BJ (cell line): ENCODE data around the gene GNG12. TPM values are rescaled to one million over a fixed set of nuclear protein-coding genes. Genes with fewer than 3 reads are reported as not detected.
"Not testable (repeated sequence)": the region's sequence is repeated elsewhere in the genome, so short reads cannot be mapped to it uniquely, and the experiment has no call there.

Source experiments
- CTCF ChIA-PET: fragments of 350-600 bp; formaldehyde crosslinking; extraction: SDS; loops from one replicate; lab custom pipeline; 2021; ENCODE audit warnings: antibody characterized with exemption, inconsistent platforms; lab: Yijun Ruan, JAX
- POLR2A ChIA-PET: fragments of 300-600 bp; sonication (Branson Sonifier 250); formaldehyde crosslinking; extraction: SDS; loops from one replicate; lab custom pipeline; 2021; ENCODE audit warnings: antibody characterized with exemption; lab: Charles Lee
- DNase-seq: peaks from one replicate; pipeline ENCODE4 v3.0.0-alpha.2; 2011; ENCODE audit warnings: low read depth
- H3K27me3 ChIP-seq: 2 replicates; pipeline ENCODE4 v1.6.0; 2011; ENCODE audit warnings: low read length; ENCODE audit not compliant: control insufficient read depth, insufficient read depth
- H3K36me3 ChIP-seq: 2 replicates; pipeline ENCODE4 v1.5.1; 2011; ENCODE audit warnings: low read length; ENCODE audit not compliant: control insufficient read depth, insufficient read depth
- H3K4me3 ChIP-seq: 2 replicates; pipeline ENCODE4 v1.5.1; 2011; ENCODE audit warnings: low read depth, mild to moderate bottlenecking, control low read depth, low read length
- CTCF ChIP-seq: IDR thresholded peaks from 2 replicates; pipeline ENCODE4 v1.5.1; 2011; ENCODE audit warnings: low read depth, mild to moderate bottlenecking, control low read depth, inconsistent platforms, low read length, moderate library complexity; ENCODE audit not compliant: insufficient read depth
- polyA plus RNA-seq: library from polyadenylated mRNA; depleted of rRNA; stranded (reverse); fragments of >200 nt; gene quantifications from 2 replicates; pipeline ENCODE4 v1.2.3, GENCODE V29; 2011

The GNG12 gene
- polyA plus RNA-seq, 1 experiment: 99.6 TPM

DNA sequence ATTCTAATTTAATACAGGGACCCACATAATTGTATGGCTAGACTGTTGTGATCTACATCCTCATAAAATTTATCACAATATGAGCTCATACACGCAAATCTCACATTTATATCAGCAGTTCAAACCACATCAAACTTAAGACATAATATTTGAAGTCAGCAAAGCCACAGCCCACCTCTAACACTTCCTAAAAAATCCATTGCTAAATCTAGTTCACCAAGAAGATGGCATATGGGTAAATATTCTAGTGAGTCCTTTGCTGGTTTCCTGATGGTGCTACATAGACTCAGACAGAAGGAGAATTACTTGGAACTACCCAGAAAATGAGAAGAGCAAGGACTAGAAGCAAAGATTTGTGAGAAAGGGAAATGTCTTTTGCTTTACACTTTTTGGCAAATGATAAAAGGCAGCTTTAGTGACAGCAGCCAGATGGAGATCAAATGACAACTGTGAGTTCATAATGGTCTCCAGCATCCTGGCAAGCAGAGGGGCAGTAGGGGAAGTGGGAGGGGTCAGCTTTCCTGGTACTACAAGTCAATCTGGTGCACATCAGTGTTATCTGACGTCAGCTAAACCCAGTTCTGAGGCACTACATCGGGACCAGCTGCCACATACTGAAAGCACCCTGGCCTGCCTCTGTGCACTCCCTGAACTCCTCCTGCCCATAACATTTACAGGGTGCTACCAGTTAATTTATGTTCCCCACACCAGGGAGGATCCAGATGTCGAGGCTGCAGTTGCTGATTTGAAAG is 158.8 kb downstream of the GNG12 start:
- POLR2A ChIA-PET: interaction anchor here (1.0 kb wide), 1 partner anchor 12 kb away, joined by 10 read pairs; no protein-coding TSS in a partner anchor

DNA sequence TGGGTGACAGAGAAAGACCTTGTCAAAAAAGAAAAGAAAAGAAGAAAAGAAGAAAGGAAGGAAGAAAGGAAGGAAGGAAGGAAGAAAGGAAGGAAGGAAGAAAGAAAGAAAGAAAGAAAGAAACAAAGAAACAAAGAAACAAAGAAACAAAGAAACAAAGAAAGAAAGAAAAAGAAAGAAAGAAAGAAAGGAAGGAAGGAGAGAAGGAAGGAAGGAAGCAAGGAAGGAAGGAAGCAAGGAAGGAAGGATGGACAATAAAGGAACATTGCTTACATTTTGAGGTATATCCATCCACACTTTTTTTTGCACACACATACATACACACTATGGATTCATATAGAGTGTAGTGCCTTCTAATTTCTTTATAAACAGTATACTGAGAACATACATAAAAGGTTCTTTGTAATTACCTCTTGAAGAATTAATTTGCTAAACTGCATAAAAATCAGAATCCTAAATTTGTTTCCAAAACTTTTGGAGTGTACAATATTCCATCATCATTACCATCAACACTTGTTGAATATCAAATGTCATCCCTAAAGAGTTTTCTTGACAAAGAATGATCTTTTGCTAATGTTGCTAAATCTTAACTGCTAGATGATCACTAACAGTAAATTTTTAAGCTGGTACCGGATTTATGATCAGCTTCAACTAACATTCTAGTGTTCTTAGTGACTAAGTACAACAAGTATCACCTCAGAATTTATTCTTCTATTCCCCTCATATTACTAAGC is 159.6 kb downstream of the GNG12 start:
- ChIA-PET CTCF (interaction anchor here (0.8 to 3.5 kb wide), 5 partner anchors 9 to 112 kb away, joined by 3 to 18 read pairs (median 4); no protein-coding TSS in a partner anchor), POLR2A (no interaction called here)
- no peak for TF ChIP-seq CTCF
- Histone ChIP-seq H3K4me3 (no peak overlapping the region), H3K36me3 (no peaks in the 10 kb centered on the region), H3K27me3 (no peaks in the 10 kb centered on the region)
- no peak for DNase-seq

More for the DNA sequence above, 158.8 kb downstream of the GNG12 start:
- Histone ChIP-seq H3K36me3 (no peaks in the 10 kb centered on the region), H3K4me3 (no peak overlapping the region), H3K27me3 (no peaks in the 10 kb centered on the region)
- CTCF ChIA-PET: interaction anchor here (0.8 to 3.5 kb wide), 5 partner anchors 8 to 113 kb away, joined by 3 to 18 read pairs (median 4); no protein-coding TSS in a partner anchor
- TF ChIP-seq CTCF: no peak
- no peak for DNase-seq

GRCh38 chr1:67672260-67672803 is 160.9 kb downstream of the GNG12 start:
- no peak for TF ChIP-seq CTCF
- Histone ChIP-seq H3K36me3 (no peaks in the 10 kb centered on the region), H3K4me3 (no peak overlapping the region), H3K27me3 (no peaks in the 10 kb centered on the region)
- no peak for DNase-seq
- POLR2A ChIA-PET: no interaction called here
- CTCF ChIA-PET: no interaction called here

DNA sequence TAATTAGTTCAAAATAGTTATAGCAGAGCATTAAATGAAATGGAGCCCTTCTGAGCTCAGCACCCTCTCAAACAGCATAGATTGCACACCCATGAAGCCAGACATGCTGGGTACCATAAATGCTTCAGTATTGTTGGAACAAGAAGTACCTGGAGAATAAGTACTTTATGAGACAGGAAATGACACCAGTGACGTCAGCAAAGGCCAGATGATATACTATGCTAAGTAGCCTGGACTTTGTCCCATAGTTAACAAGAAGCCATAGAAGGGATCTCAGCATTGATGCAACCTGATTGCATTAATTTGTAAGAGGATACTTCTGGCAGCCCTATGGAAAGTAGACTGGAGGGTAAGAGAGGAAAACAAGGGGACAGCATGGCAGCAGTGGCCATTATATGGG is 164.6 kb downstream of the GNG12 start:
- DNase-seq: no peak
- no peaks in the 10 kb centered on the region for H3K27me3 ChIP-seq
- ChIA-PET CTCF (interaction anchor here (0.6 to 1.5 kb wide), 2 partner anchors 39 to 106 kb away, joined by 3 to 4 read pairs; no protein-coding TSS in a partner anchor), POLR2A (no interaction called here)
- H3K36me3 ChIP-seq: no peaks in the 10 kb centered on the region
- no peak for TF ChIP-seq CTCF
- H3K4me3 ChIP-seq: no peak overlapping the region

DNA sequence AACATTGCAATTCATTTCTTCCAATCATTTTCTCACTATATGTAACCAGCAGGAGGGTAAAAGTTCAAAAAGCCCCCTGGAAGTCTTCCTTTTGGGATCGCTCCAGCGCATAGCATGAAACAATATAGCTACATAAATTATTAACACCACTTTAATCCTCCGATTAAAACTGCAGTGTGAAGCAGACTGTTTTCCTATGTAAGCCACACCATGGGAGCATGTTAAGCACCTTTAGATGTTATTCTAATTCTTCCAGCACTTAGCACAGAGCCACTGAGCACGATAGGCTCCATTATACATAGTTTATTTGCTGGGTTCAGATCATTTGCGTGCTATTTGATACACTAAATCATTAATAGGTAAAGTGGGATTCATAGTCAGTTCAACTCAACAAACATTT is 166.6 kb downstream of the GNG12 start:
- no peak for DNase-seq
- POLR2A ChIA-PET: no interaction called here
- H3K27me3 ChIP-seq: no peaks in the 10 kb centered on the region
- no peaks in the 10 kb centered on the region for H3K36me3 ChIP-seq
- CTCF ChIA-PET: no interaction called here
- TF ChIP-seq CTCF: no peak
- H3K4me3 ChIP-seq: no peak overlapping the region

- H3K4me3 ChIP-seq, POLR2A ChIA-PET, DNase-seq, H3K27me3 ChIP-seq, CTCF ChIA-PET, H3K36me3 ChIP-seq: not testable (repeated sequence)
These were observed 168.0 kb downstream of the GNG12 start for GRCh38 chr1:67665307-67665706.
